Caco-2 (cell line): Measurements from ENCODE around the gene HMCN2. TPM values are rescaled to one million over a fixed set of nuclear protein-coding genes. Genes with fewer than 3 reads are reported as not detected.

Source experiments
- BruUV-seq: library from RNA; stranded (reverse); fragments of 400-500 nt; replicated peaks from 2 replicates; lab custom pipeline; 2021; lab: Mats Ljungman, UMichigan
- CTCF ChIA-PET: fragments of 300-600 bp; sonication (Branson Sonifier 250); formaldehyde crosslinking; loops from one replicate; lab custom pipeline; 2022; ENCODE audit warnings: antibody characterized with exemption; lab: Charles Lee
- POLR2A ChIA-PET: fragments of 300-600 bp; sonication (Branson Sonifier 250); formaldehyde crosslinking; loops from one replicate; lab custom pipeline; 2022; ENCODE audit warnings: antibody characterized with exemption; lab: Charles Lee
- DNase-seq, 2 experiments: peaks; one replicate each; pipeline versions ENCODE4 v3.0.0 to v3.0.0-alpha.2; 2020 to 2022
- H3K27me3 ChIP-seq: replicated peaks from 2 replicates; pipeline ENCODE4 v1.6.0; 2011; ENCODE audit warnings: low read length; ENCODE audit not compliant: control insufficient read depth, insufficient read depth
- H3K36me3 ChIP-seq: 2 replicates; pipeline ENCODE4 v1.5.1; 2011; ENCODE audit warnings: low read length; ENCODE audit not compliant: control insufficient read depth, insufficient read depth
- H3K4me1 ChIP-seq: fragments of 250-450 bp; sonication (Bioruptor Pico); 2 replicates; pipeline ENCODE4 v1.5.1; 2020; ENCODE audit warnings: mild to moderate bottlenecking
- H3K4me3 ChIP-seq: 2 replicates; pipeline ENCODE4 v1.5.1; 2011; ENCODE audit warnings: low read depth, mild to moderate bottlenecking, control low read depth, low read length
- H3K9me3 ChIP-seq: fragments of 250-450 bp; sonication (Bioruptor Pico); 2 replicates; pipeline ENCODE4 v1.5.1; 2020; ENCODE audit warnings: mild to moderate bottlenecking, moderate library complexity
- H3K27ac Mint-ChIP-seq: one replicate; pipeline ENCODE4 v1.8.0; 2022; ENCODE audit warnings: mixed read lengths; ENCODE audit not compliant: unreplicated experiment
- H3K27me3 Mint-ChIP-seq: one replicate; pipeline ENCODE4 v1.8.0; 2022; ENCODE audit warnings: mixed read lengths; ENCODE audit not compliant: insufficient read depth, unreplicated experiment
- H3K36me3 Mint-ChIP-seq: one replicate; pipeline ENCODE4 v1.8.0; 2022; ENCODE audit warnings: mild to moderate bottlenecking, mixed read lengths; ENCODE audit not compliant: insufficient read depth, unreplicated experiment
- H3K4me1 Mint-ChIP-seq: one replicate; pipeline ENCODE4 v1.8.0; 2022; ENCODE audit warnings: low read depth, mixed read lengths; ENCODE audit not compliant: unreplicated experiment
- H3K4me3 Mint-ChIP-seq: one replicate; pipeline ENCODE4 v1.8.0; 2022; ENCODE audit warnings: mild to moderate bottlenecking, moderate library complexity, mixed read lengths; ENCODE audit not compliant: unreplicated experiment
- H3K9me3 Mint-ChIP-seq: one replicate; pipeline ENCODE4 v1.8.0; 2022; ENCODE audit warnings: mixed read lengths; ENCODE audit not compliant: unreplicated experiment
- intact Hi-C: fragments of 100-400 bp; cut with micrococcal nuclease; formaldehyde crosslinking; loops from one replicate; pipeline ENCODE4 v1.10.0; 2022; ENCODE audit not compliant: unreplicated experiment
- total RNA-seq: library from RNA; stranded (reverse); gene quantifications from 2 replicates; pipeline ENCODE4 v1.2.3, GENCODE V29; 2022
- TF ChIP-seq, protein P1 (sequence below), 2 experiments: fragments of 200-600 bp in 1 of 2; IDR thresholded peaks; 1 replicate in 1 of 2; 2 replicates in 1 of 2; pipeline versions ENCODE4 v1.5.1 to v1.8.0; 2011 to 2022; ENCODE audit warnings: antibody characterized with exemption in 1 of 2, control low read depth in 1 of 2, inconsistent platforms in 1 of 2, low read depth in 1 of 2, low read length in 1 of 2, mild to moderate bottlenecking in 1 of 2, moderate library complexity in 1 of 2; ENCODE audit not compliant: insufficient read depth in 1 of 2, severe bottlenecking in 1 of 2, unreplicated experiment in 1 of 2

Gene HMCN2
- total RNA-seq, 1 experiment from 2014 or later, result 0.41 TPM

DNA sequence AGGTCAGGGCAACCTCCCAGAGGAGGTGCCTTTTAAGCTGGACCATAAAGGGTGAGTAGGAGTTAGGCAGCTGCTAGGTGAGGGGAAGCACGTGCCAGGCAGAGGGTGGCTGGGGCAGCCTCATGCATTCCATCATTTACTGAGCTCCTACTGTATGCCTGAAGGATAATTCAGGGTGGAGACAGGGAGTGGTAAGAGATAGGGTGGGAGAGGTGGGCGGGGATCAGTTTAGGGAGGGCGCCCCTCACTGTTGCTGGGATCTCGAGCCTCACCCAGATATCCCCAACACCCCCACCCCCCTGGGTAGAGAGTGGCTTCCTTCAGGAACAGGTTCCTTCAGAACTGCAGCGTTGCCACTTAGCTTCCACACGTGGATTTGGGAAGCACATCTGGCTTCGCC lies 104.7 kb downstream of the HMCN2 start:
- no peaks in the 10 kb centered on the region for H3K9me3 Mint-ChIP-seq
- Histone ChIP-seq H3K36me3 (no peaks in the 10 kb centered on the region), H3K4me1 (no peaks in the 10 kb centered on the region), H3K4me3 (no peak overlapping the region), H3K27me3 (no peaks in the 10 kb centered on the region), H3K9me3 (no peaks in the 10 kb centered on the region)
- no TSS peak for BruUV-seq
- H3K4me1 Mint-ChIP-seq, result no peaks in the 10 kb centered on the region
- no peak overlapping the region for H3K27ac Mint-ChIP-seq
- ChIA-PET CTCF (interaction anchor here (0.6 to 1.5 kb wide), 2 partner anchors 13 to 28 kb away, joined by 3 to 4 read pairs; no protein-coding TSS in a partner anchor), POLR2A (no interaction called here)
- H3K4me3 Mint-ChIP-seq, result no peak overlapping the region
- TF ChIP-seq, protein P1, sequence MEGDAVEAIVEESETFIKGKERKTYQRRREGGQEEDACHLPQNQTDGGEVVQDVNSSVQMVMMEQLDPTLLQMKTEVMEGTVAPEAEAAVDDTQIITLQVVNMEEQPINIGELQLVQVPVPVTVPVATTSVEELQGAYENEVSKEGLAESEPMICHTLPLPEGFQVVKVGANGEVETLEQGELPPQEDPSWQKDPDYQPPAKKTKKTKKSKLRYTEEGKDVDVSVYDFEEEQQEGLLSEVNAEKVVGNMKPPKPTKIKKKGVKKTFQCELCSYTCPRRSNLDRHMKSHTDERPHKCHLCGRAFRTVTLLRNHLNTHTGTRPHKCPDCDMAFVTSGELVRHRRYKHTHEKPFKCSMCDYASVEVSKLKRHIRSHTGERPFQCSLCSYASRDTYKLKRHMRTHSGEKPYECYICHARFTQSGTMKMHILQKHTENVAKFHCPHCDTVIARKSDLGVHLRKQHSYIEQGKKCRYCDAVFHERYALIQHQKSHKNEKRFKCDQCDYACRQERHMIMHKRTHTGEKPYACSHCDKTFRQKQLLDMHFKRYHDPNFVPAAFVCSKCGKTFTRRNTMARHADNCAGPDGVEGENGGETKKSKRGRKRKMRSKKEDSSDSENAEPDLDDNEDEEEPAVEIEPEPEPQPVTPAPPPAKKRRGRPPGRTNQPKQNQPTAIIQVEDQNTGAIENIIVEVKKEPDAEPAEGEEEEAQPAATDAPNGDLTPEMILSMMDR (IDR thresholded peaks at IDR 0.05; ENCODE audit: insufficient read depth in 1 of 2, low read depth in 1 of 2, low read length in 1 of 2, severe bottlenecking in 1 of 2, unreplicated experiment in 1 of 2), result no peak
- peaks cover 4% of the 10 kb centered on the region for H3K27me3 Mint-ChIP-seq
- intact Hi-C loops, result no loop called here
- no peaks in the 10 kb centered on the region for H3K36me3 Mint-ChIP-seq
- no peak for DNase-seq

DNA sequence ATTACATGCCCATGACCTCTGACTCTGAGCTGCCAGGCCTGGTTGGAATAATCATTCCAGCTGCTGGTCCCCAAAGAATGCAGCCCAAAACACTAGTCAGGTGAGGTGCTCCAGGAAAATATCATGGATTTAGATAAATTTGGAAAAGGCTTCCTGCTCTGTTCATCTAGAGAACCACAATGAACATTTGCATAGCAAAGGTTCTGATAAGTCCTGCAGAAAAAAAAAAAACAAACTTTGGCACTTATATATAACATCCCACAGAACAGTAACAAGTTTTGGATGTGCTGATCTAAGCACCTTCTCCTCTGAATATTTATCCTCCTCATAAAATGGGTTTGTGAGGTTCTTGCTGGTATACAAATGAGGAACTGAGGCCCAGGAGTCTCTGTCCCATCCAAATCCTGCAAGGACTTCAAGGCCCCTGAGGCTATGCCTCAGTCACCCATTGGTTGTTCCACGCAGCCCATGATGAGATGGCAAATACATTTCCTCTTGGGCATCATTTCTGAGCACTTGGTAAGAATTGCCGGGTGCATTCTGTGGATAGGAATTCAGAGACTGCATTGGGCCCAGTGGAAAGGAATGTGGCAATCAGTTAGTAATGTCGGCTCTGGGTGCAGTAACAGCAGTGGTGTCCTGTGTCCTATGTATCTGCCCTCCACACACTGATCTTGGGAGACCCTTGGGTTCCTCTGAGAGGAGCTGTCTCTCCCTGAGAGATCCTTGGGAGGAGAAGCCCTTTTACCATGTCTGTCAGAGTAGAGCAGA lies 105.8 kb downstream of the HMCN2 start:
- no peak for DNase-seq
- Histone ChIP-seq H3K4me1 (no peaks in the 10 kb centered on the region), H3K36me3 (no peaks in the 10 kb centered on the region), H3K4me3 (no peak overlapping the region), H3K27me3 (no peaks in the 10 kb centered on the region), H3K9me3 (no peaks in the 10 kb centered on the region)
- TF ChIP-seq, protein P1 (IDR thresholded peaks at IDR 0.05; ENCODE audit: insufficient read depth in 1 of 2, low read depth in 1 of 2, low read length in 1 of 2, severe bottlenecking in 1 of 2, unreplicated experiment in 1 of 2), result no peak
- Mint-ChIP-seq H3K9me3 (no peaks in the 10 kb centered on the region), H3K36me3 (no peaks in the 10 kb centered on the region), H3K4me3 (no peak overlapping the region), H3K27me3 (peaks cover 4% of the 10 kb centered on the region), H3K27ac (no peak overlapping the region), H3K4me1 (no peaks in the 10 kb centered on the region)
- ChIA-PET CTCF (interaction anchor here (1.5 kb wide), 1 partner anchor 14 kb away, joined by 3 read pairs; no protein-coding TSS in a partner anchor), POLR2A (no interaction called here)
- intact Hi-C loops, result no loop called here
- no TSS peak for BruUV-seq

DNA sequence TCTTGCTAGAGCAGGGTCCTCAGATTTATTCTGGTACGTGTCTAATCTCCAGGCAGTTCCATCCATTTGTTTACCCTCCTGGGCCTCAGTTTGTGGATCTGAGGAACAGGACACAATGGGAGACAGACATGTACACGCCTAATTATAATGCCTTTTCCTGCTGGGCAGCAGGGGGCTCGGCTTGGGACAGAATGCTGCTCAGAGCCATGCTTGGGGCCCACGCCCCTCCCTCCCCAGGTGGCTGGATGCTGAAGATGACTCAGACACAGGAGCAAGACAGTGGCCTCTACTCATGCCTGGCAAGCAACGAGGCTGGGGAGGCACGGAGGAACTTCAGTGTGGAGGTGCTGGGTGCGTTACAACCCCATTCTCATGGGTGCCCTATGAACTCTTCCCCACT lies 106.5 kb downstream of the HMCN2 start:
- no TSS peak for BruUV-seq
- no peaks in the 10 kb centered on the region for H3K9me3 Mint-ChIP-seq
- H3K27ac Mint-ChIP-seq, result no peak overlapping the region
- Histone ChIP-seq H3K36me3 (no peaks in the 10 kb centered on the region), H3K9me3 (no peaks in the 10 kb centered on the region), H3K4me3 (no peak overlapping the region), H3K27me3 (no peaks in the 10 kb centered on the region), H3K4me1 (no peaks in the 10 kb centered on the region)
- peak in 1 of 2 experiments; percentile 12 for DNase-seq
- TF ChIP-seq, protein P1 (IDR thresholded peaks at IDR 0.05; ENCODE audit: insufficient read depth in 1 of 2, low read depth in 1 of 2, low read length in 1 of 2, severe bottlenecking in 1 of 2, unreplicated experiment in 1 of 2), result no peak
- no peaks in the 10 kb centered on the region for H3K36me3 Mint-ChIP-seq
- H3K27me3 Mint-ChIP-seq, result peaks cover 4% of the 10 kb centered on the region
- H3K4me1 Mint-ChIP-seq, result no peaks in the 10 kb centered on the region
- intact Hi-C loops, result no loop called here
- ChIA-PET CTCF (no interaction called here), POLR2A (no interaction called here)
- H3K4me3 Mint-ChIP-seq, result no peak overlapping the region
